Endothelial cell of umbilical vein (primary cell): Measurements from ENCODE around the gene PIM3. TPM values are rescaled to one million over a fixed set of nuclear protein-coding genes. Genes with fewer than 3 reads are reported as not detected.

ENCODE experiments used
- BruUV-seq: library from RNA; stranded (reverse); fragments of 400-500 nt; replicated peaks from 2 replicates; lab custom pipeline; 2021; lab: Mats Ljungman, UMichigan
- CTCF ChIA-PET: fragments of 300-600, 350-600 bp; sonication (Branson Sonifier 250); formaldehyde crosslinking; loops from one replicate; lab custom pipeline; 2021; ENCODE audit warnings: antibody characterized with exemption, inconsistent platforms; lab: Charles Lee
- POLR2A ChIA-PET: fragments of 300-600, 350-600 bp; sonication (Branson Sonifier 250); formaldehyde crosslinking; loops from one replicate; lab custom pipeline; 2021; ENCODE audit warnings: antibody characterized with exemption, inconsistent platforms; lab: Charles Lee
- DNase-seq: peaks from one replicate; pipeline ENCODE4 v3.0.0-alpha.2; 2011; ENCODE audit warnings: low read depth, low spot score
- FAIRE-seq: peaks from 2 replicates; lab custom pipeline; 2011; peaks lifted over from hg19 to GRCh38; lab: Jason Lieb, UNC
- H2AFZ ChIP-seq: 2 replicates; pipeline ENCODE4 v1.6.0; 2012; ENCODE audit warnings: low read depth, low read length, control low read depth, inconsistent platforms
- H3K27ac ChIP-seq: 2 replicates; pipeline ENCODE4 v1.5.1; 2011; ENCODE audit warnings: low read depth, mild to moderate bottlenecking, control low read depth, low read length, moderate library complexity; ENCODE audit not compliant: insufficient read depth
- H3K27me3 ChIP-seq, 2 experiments: 2 replicates each; pipeline versions ENCODE4 v1.6.0 to v1.6.1; 2011; ENCODE audit warnings: low read length in 2 of 2, mixed read lengths in 1 of 2; ENCODE audit not compliant: control insufficient read depth in 2 of 2, insufficient read depth in 2 of 2
- H3K36me3 ChIP-seq, 2 experiments: 2 replicates in 1 of 2; 3 replicates in 1 of 2; pipeline ENCODE4 v1.5.1; 2011; ENCODE audit warnings: low read length in 2 of 2, mild to moderate bottlenecking in 1 of 2, moderate library complexity in 1 of 2; ENCODE audit not compliant: control insufficient read depth in 2 of 2, insufficient read depth in 2 of 2; ENCODE audit errors: extremely low read depth in 1 of 2
- H3K4me1 ChIP-seq: 3 replicates; pipeline ENCODE4 v1.5.1; 2011; ENCODE audit warnings: mild to moderate bottlenecking, low read length; ENCODE audit not compliant: control insufficient read depth, insufficient read depth; ENCODE audit errors: extremely low read depth
- H3K4me2 ChIP-seq: 2 replicates; pipeline ENCODE4 v1.6.1; 2011; ENCODE audit warnings: low read length, control low read depth, mixed read lengths; ENCODE audit not compliant: insufficient read depth
- H3K4me3 ChIP-seq, 3 experiments: fragments of 200-600 bp in 1 of 3; sonication (generic), shearing (Covaris generic) in 1 of 3; replicated peaks in 1 of 3; 2 replicates each; pipeline ENCODE4 v1.5.1; 2011 to 2016; ENCODE audit warnings: control low read depth in 3 of 3, low read length in 3 of 3, mild to moderate bottlenecking in 2 of 3, inconsistent platforms in 1 of 3, low read depth in 1 of 3, moderate library complexity in 1 of 3; ENCODE audit not compliant: insufficient read depth in 1 of 3
- H3K79me2 ChIP-seq: 2 replicates; pipeline ENCODE4 v1.6.0; 2012; ENCODE audit warnings: low read length, inconsistent platforms; ENCODE audit not compliant: control insufficient read depth, insufficient read depth
- H3K9ac ChIP-seq: replicated peaks from 2 replicates; pipeline ENCODE3; 2011; ENCODE audit warnings: low read length, control low read depth; ENCODE audit not compliant: insufficient read depth; ENCODE audit errors: extremely low read depth
- H3K9me1 ChIP-seq: replicated peaks from 3 replicates; pipeline ENCODE4 v1.6.0; 2011; ENCODE audit warnings: mild to moderate bottlenecking, low read length; ENCODE audit not compliant: control insufficient read depth, insufficient read depth; ENCODE audit errors: extremely low read depth
- H3K9me3 ChIP-seq: replicated peaks from 2 replicates; pipeline ENCODE4 v1.5.1; 2012; ENCODE audit warnings: low read length, inconsistent platforms; ENCODE audit not compliant: control insufficient read depth, insufficient read depth
- H4K20me1 ChIP-seq: replicated peaks from 2 replicates; pipeline ENCODE3; 2011; ENCODE audit warnings: mild to moderate bottlenecking, low read length; ENCODE audit not compliant: control insufficient read depth, insufficient read depth; ENCODE audit errors: extremely low read depth
- CTCF ChIP-seq, 2 donors: IDR thresholded peaks; 1 replicate in 1 of 2; 2 replicates in 1 of 2; pipeline ENCODE4 v1.5.1; 2011; ENCODE audit warnings: low read length in 2 of 2, mild to moderate bottlenecking in 2 of 2, moderate library complexity in 2 of 2, control low read depth in 1 of 2, inconsistent platforms in 1 of 2, low read depth in 1 of 2; ENCODE audit not compliant: insufficient read depth in 1 of 2; ENCODE audit errors: extremely low read depth in 1 of 2
- EZH2 ChIP-seq: IDR thresholded peaks from 2 replicates; pipeline ENCODE4 v1.6.1; 2012; ENCODE audit warnings: borderline replicate concordance, low read depth, mild to moderate bottlenecking, moderate library complexity, low read length, inconsistent platforms; ENCODE audit not compliant: severe bottlenecking
- FOS ChIP-seq: IDR thresholded peaks from 2 replicates; pipeline ENCODE4 v1.6.1; 2011; ENCODE audit warnings: mild to moderate bottlenecking, low read length, moderate library complexity, borderline replicate concordance; ENCODE audit not compliant: insufficient read depth
- GATA2 ChIP-seq: IDR thresholded peaks from 2 replicates; pipeline ENCODE4 v1.7.0; 2011; ENCODE audit warnings: low read depth, mild to moderate bottlenecking, moderate library complexity, mixed read lengths, low read length; ENCODE audit not compliant: insufficient read length, insufficient read depth
- JUN ChIP-seq: IDR thresholded peaks from 2 replicates; pipeline ENCODE4 v1.6.1; 2011; ENCODE audit warnings: borderline replicate concordance, low read depth; ENCODE audit not compliant: insufficient read length, insufficient read depth
- MAX ChIP-seq: IDR thresholded peaks from 2 replicates; pipeline ENCODE4 v1.6.1; 2011; ENCODE audit not compliant: insufficient read depth, insufficient read length
- MYC ChIP-seq: IDR thresholded peaks from one replicate; pipeline ENCODE4 v1.6.1; 2011; ENCODE audit warnings: mild to moderate bottlenecking, low read depth, low read length
- POLR2A ChIP-seq: IDR thresholded peaks from 2 replicates; pipeline ENCODE4 v1.6.1; 2012; ENCODE audit warnings: low read depth, mild to moderate bottlenecking, control low read depth, low read length
- POLR2AphosphoS5 ChIP-seq: IDR thresholded peaks from 2 replicates; pipeline ENCODE4 v1.6.1; 2012; ENCODE audit warnings: low read depth, mild to moderate bottlenecking, control low read depth, low read length, moderate library complexity; ENCODE audit not compliant: insufficient read depth
- dilution Hi-C: fragments of 300-500 bp; cut with MboI; formaldehyde crosslinking; loops from one replicate; pipeline ENCODE4 v1.15.0; 2019; ENCODE audit warnings: low sequenced_read_pairs; ENCODE audit not compliant: extremely low pct_ligation_motif_present
- intact Hi-C: fragments of 100-400 bp; cut with micrococcal nuclease; formaldehyde crosslinking; loops from one replicate; pipeline ENCODE4 v1.10.0; 2022
- polyA plus RNA-seq, 4 experiments: library from polyadenylated mRNA; depleted of rRNA in 3 of 4; stranded (reverse) in 3 of 4; unstranded in 1 of 4; fragments of >200 nt; gene quantifications; 2 replicates each; pipeline versions ENCODE4 v1.2.1 to v1.2.3, GENCODE V29; 2011 to 2012; ENCODE audit warnings: missing spikeins in 1 of 4
- total RNA-seq: library from RNA; stranded (reverse); gene quantifications from 2 replicates; pipeline ENCODE4 v1.2.3, GENCODE V29; 2021

The PIM3 gene
- total and polyA plus RNA-seq, 2 donors (not counting 3 experiments of a cell fraction or from before 2014, with no cell fraction given), result 131 to 185 TPM

GRCh38 chr22:49968313-49968830 lies 7.8 kb downstream of the PIM3 start:
- Histone ChIP-seq H3K9ac (no peak overlapping the region), H3K4me3 (no peak overlapping the region), H3K9me1 (no peaks in the 10 kb centered on the region), H4K20me1 (no peaks in the 10 kb centered on the region), H3K27ac (no peak overlapping the region), H3K79me2 (peaks cover 21% of the 10 kb centered on the region), H3K4me1 (peaks cover 19% of the 10 kb centered on the region), H3K27me3 (no peaks in the 10 kb centered on the region), H2AFZ (no peak overlapping the region), H3K36me3 (peaks cover 10 to 20% of the 10 kb centered on the region in 2 experiments), H3K4me2 (no peak overlapping the region), H3K9me3 (no peaks in the 10 kb centered on the region)
- DNase-seq (no peak), FAIRE-seq (no peak)
- dilution Hi-C loops (no loop called here), intact Hi-C loops (no loop called here)
- ChIA-PET POLR2A (no interaction called here), CTCF (interaction anchor here (1.4 to 3.0 kb wide), 2 partner anchors 37 to 238 kb away, joined by 4 to 10 read pairs; no protein-coding TSS in a partner anchor)
- TF ChIP-seq POLR2AphosphoS5, result no peak
- no TSS peak for BruUV-seq

- Histone ChIP-seq H3K27me3 (no peaks in the 10 kb centered on the region), H3K4me2 (no peak overlapping the region), H4K20me1 (no peaks in the 10 kb centered on the region), H3K9ac (no peak overlapping the region), H3K36me3 (peaks cover 9 to 16% of the 10 kb centered on the region in 2 experiments), H3K4me1 (peaks cover 15% of the 10 kb centered on the region), H2AFZ (no peak overlapping the region), H3K27ac (no peak overlapping the region), H3K9me1 (no peaks in the 10 kb centered on the region), H3K9me3 (no peaks in the 10 kb centered on the region), H3K79me2 (peaks cover 15% of the 10 kb centered on the region), H3K4me3 (no peak overlapping the region)
- ChIA-PET POLR2A (no interaction called here), CTCF (interaction anchor here (2.1 to 3.0 kb wide), 2 partner anchors 38 to 62 kb away, joined by 6 to 10 read pairs; no protein-coding TSS in a partner anchor)
- TF ChIP-seq CTCF (IDR thresholded peaks at IDR 0.05; ENCODE audit: extremely low read depth in 1 of 2, insufficient read depth in 1 of 2, low read depth in 1 of 2, low read length in 2 of 2), result no peak
- TF ChIP-seq FOS, result no peak
- no peak for TF ChIP-seq POLR2A
- TF ChIP-seq MYC, result no peak
- no peak for TF ChIP-seq MAX
- TF ChIP-seq POLR2AphosphoS5, result no peak
- no peak for TF ChIP-seq EZH2
- TF ChIP-seq JUN, result no peak
- TF ChIP-seq GATA2, result no peak
- no peak for FAIRE-seq
- intact Hi-C loops (no loop called here), dilution Hi-C loops (no loop called here)
- DNase-seq, result no peak
- no TSS peak for BruUV-seq
Observed at GRCh38 chr22:49968831-49969661, 8.5 kb downstream of the PIM3 start.
